Amniotic epithelial cell (primary cell): ENCODE data around the gene CASP2.
"Not testable (repeated sequence)": the region's sequence is repeated elsewhere in the genome, so short reads cannot be mapped to it uniquely, and the experiment has no call there.

Source experiments
- DNase-seq: peaks from one replicate; pipeline ENCODE4 v3.0.0-alpha.2; 2010; ENCODE audit warnings: low read depth

Gene CASP2

GRCh38 chr7:143264196-143264568, 24.0 kb upstream of the CASP2 start:
- not testable (repeated sequence) for DNase-seq

- DNase-seq = no peak
Measured at GRCh38 chr7:143265017-143265693, 23.0 kb upstream of the CASP2 start.

GRCh38 chr7:143269251-143269650, 18.9 kb upstream of the CASP2 start:
- DNase-seq = no peak

- DNase-seq = no peak
Measured at GRCh38 chr7:143271240-143271639, 16.9 kb upstream of the CASP2 start.

- DNase-seq = no peak
Measured at GRCh38 chr7:143272871-143273270, 15.3 kb upstream of the CASP2 start.

- peak; percentile 67 for DNase-seq
Measured at GRCh38 chr7:143279186-143280098, 8.7 kb upstream of the CASP2 start.

GRCh38 chr7:143280160-143280559, 8.0 kb upstream of the CASP2 start:
- DNase-seq = no peak

- no peak for DNase-seq
Measured at GRCh38 chr7:143280566-143280965, 7.6 kb upstream of the CASP2 start.

- DNase-seq = no peak
Measured at GRCh38 chr7:143281529-143281928, 6.6 kb upstream of the CASP2 start.

- no peak for DNase-seq
Measured at GRCh38 chr7:143282124-143282523, 6.0 kb upstream of the CASP2 start.

- no peak for DNase-seq
Measured at GRCh38 chr7:143283381-143283780, 4.8 kb upstream of the CASP2 start.

GRCh38 chr7:143284591-143285469, 3.3 kb upstream of the CASP2 start, which contains the start of gene TMEM139:
Gene TMEM139 (plus strand): TSS chr7:143284958. CDS start chr7:143285958, 1,000 bp downstream.
- no peak for DNase-seq

- DNase-seq = no peak
Measured at GRCh38 chr7:143285470-143285778, 2.7 kb upstream of the CASP2 start.

GRCh38 chr7:143285806-143286521, 2.2 kb upstream of the CASP2 start:
- DNase-seq = no peak

GRCh38 chr7:143286522-143286890, 1.6 kb upstream of the CASP2 start:
- no peak for DNase-seq

- DNase-seq = no peak
Measured at GRCh38 chr7:143287339-143287934, 714 bp upstream of the CASP2 start.

- DNase-seq = no peak
Measured at GRCh38 chr7:143288836-143289235, 685 bp downstream of the CASP2 start.

- DNase-seq = no peak
Measured at GRCh38 chr7:143289421-143289820, 1.3 kb downstream of the CASP2 start.

GRCh38 chr7:143289888-143290287, 1.7 kb downstream of the CASP2 start:
- DNase-seq = not testable (repeated sequence)

- DNase-seq = no peak
Measured at GRCh38 chr7:143290293-143290692, 2.1 kb downstream of the CASP2 start.

- no peak for DNase-seq
Measured at GRCh38 chr7:143292876-143293275, 4.7 kb downstream of the CASP2 start.
